ENCODE measurements around the gene ZNF491.
"Not testable (repeated sequence)": the region's sequence is repeated elsewhere in the genome, so short reads cannot be mapped to it uniquely, and the experiment has no call there.

Gene ZNF491

GRCh38 chr19:11828957-11829876 lies 30.9 kb downstream of the ZNF491 start:
- H3K4me3 Mint-ChIP-seq; intact Hi-C loops (cut with micrococcal nuclease); H3K27me3 Mint-ChIP-seq; H3K27ac Mint-ChIP-seq; H3K4me1 Mint-ChIP-seq (ENCODE audit: low read depth): not testable (repeated sequence)
- H3K9me3 Mint-ChIP-seq, result peaks cover 99% of the 10 kb centered on the region
- H3K36me3 Mint-ChIP-seq (ENCODE audit: low read depth), result peaks cover 98% of the 10 kb centered on the region

- Mint-ChIP-seq H3K9me3 (peaks cover 97% of the 10 kb centered on the region), H3K4me1 (ENCODE audit: low read depth) (no peaks in the 10 kb centered on the region), H3K27me3 (no peaks in the 10 kb centered on the region), H3K4me3 (no peak overlapping the region), H3K27ac (no peak overlapping the region), H3K36me3 (ENCODE audit: low read depth) (peaks cover 78% of the 10 kb centered on the region)
- intact Hi-C loops (cut with micrococcal nuclease), result no loop called here
Measured at GRCh38 chr19:11832253-11832912, 34.1 kb downstream of the ZNF491 start.

GRCh38 chr19:11833541-11833940 lies 35.2 kb downstream of the ZNF491 start:
- Mint-ChIP-seq H3K36me3 (ENCODE audit: low read depth) (peaks cover 67% of the 10 kb centered on the region), H3K27me3 (no peaks in the 10 kb centered on the region), H3K4me1 (ENCODE audit: low read depth) (no peaks in the 10 kb centered on the region), H3K27ac (no peak overlapping the region), H3K9me3 (peaks cover 94% of the 10 kb centered on the region), H3K4me3 (no peak overlapping the region)
- intact Hi-C loops (cut with micrococcal nuclease), result no loop called here

GRCh38 chr19:11835626-11836066 lies 37.3 kb downstream of the ZNF491 start:
- peaks cover 94% of the 10 kb centered on the region for H3K9me3 Mint-ChIP-seq
- H3K27me3 Mint-ChIP-seq; H3K27ac Mint-ChIP-seq; intact Hi-C loops (cut with micrococcal nuclease); H3K4me1 Mint-ChIP-seq (ENCODE audit: low read depth); H3K4me3 Mint-ChIP-seq: not testable (repeated sequence)
- peaks cover 46% of the 10 kb centered on the region for H3K36me3 Mint-ChIP-seq (ENCODE audit: low read depth)

- Mint-ChIP-seq H3K4me1 (ENCODE audit: low read depth) (peaks cover 6% of the 10 kb centered on the region), H3K9me3 (peaks cover 56% of the 10 kb centered on the region), H3K27ac (no peak overlapping the region), H3K4me3 (no peak overlapping the region), H3K27me3 (no peaks in the 10 kb centered on the region), H3K36me3 (ENCODE audit: low read depth) (no peaks in the 10 kb centered on the region)
- intact Hi-C loops (cut with micrococcal nuclease), result no loop called here
Measured at GRCh38 chr19:11843722-11844121, 45.4 kb downstream of the ZNF491 start.

GRCh38 chr19:11847615-11848014 lies 49.3 kb downstream of the ZNF491 start:
- not testable (repeated sequence) for H3K27me3 Mint-ChIP-seq, H3K27ac Mint-ChIP-seq, H3K4me3 Mint-ChIP-seq
- Mint-ChIP-seq H3K36me3 (ENCODE audit: low read depth) (peaks cover 22% of the 10 kb centered on the region), H3K4me1 (ENCODE audit: low read depth) (peaks cover 15% of the 10 kb centered on the region), H3K9me3 (peaks cover 35% of the 10 kb centered on the region)
- intact Hi-C loops (cut with micrococcal nuclease), result loop anchor here (1.0 kb wide), 1 partner anchor 33 kb away; the partner anchor contains the start of gene ZNF440

GRCh38 chr19:11848200-11848593 lies 49.9 kb downstream of the ZNF491 start:
- Mint-ChIP-seq H3K4me3 (peak overlapping the region; percentile 71), H3K9me3 (peaks cover 40% of the 10 kb centered on the region), H3K27ac (peak overlapping the region; percentile 58), H3K4me1 (ENCODE audit: low read depth) (peaks cover 15% of the 10 kb centered on the region), H3K27me3 (no peaks in the 10 kb centered on the region), H3K36me3 (ENCODE audit: low read depth) (peaks cover 26% of the 10 kb centered on the region)
- intact Hi-C loops (cut with micrococcal nuclease), result loop anchor here (1.0 kb wide), 1 partner anchor 34 kb away; the partner anchor contains the start of gene ZNF440

GRCh38 chr19:11848594-11849469 lies 50.5 kb downstream of the ZNF491 start, which contains the start of gene ZNF439:
ZNF439 (plus strand) TSS chr19:11848726; CDS start chr19:11848868, 142 bp downstream.
- intact Hi-C loops (cut with micrococcal nuclease), result loop anchor here (1.0 kb wide), 1 partner anchor 35 kb away; the partner anchor contains the start of gene ZNF440
- peak within 1 kb of the TSS; percentile 71 for H3K4me3 Mint-ChIP-seq
- H3K4me1 Mint-ChIP-seq (ENCODE audit: low read depth), result peaks cover 15% of the 10 kb centered on the region
- H3K9me3 Mint-ChIP-seq, result peaks cover 37% of the 10 kb centered on the region
- H3K27me3 Mint-ChIP-seq, result no peaks in the 10 kb centered on the region
- peaks cover 28% of the 10 kb centered on the region for H3K36me3 Mint-ChIP-seq (ENCODE audit: low read depth)
- H3K27ac Mint-ChIP-seq, result peak within 1 kb of the TSS; percentile 58

GRCh38 chr19:11850289-11850688 lies 52.0 kb downstream of the ZNF491 start:
- not testable (repeated sequence) for H3K4me3 Mint-ChIP-seq

GRCh38 chr19:11853358-11853757 lies 55.0 kb downstream of the ZNF491 start:
- Mint-ChIP-seq H3K4me1 (ENCODE audit: low read depth) (peaks cover 11% of the 10 kb centered on the region), H3K36me3 (ENCODE audit: low read depth) (peaks cover 51% of the 10 kb centered on the region), H3K9me3 (peaks cover 67% of the 10 kb centered on the region), H3K27me3 (no peaks in the 10 kb centered on the region), H3K4me3 (no peak overlapping the region), H3K27ac (no peak overlapping the region)
- intact Hi-C loops (cut with micrococcal nuclease), result no loop called here

More at GRCh38 chr19:11850289-11850688, 52.0 kb downstream of the ZNF491 start:
- Mint-ChIP-seq H3K36me3 (ENCODE audit: low read depth) (peaks cover 34% of the 10 kb centered on the region), H3K9me3 (peaks cover 37% of the 10 kb centered on the region), H3K4me1 (ENCODE audit: low read depth) (peaks cover 15% of the 10 kb centered on the region)
- intact Hi-C loops (cut with micrococcal nuclease); H3K27ac Mint-ChIP-seq; H3K27me3 Mint-ChIP-seq: not testable (repeated sequence)

GRCh38 chr19:11856596-11857250 lies 58.4 kb downstream of the ZNF491 start:
- H3K9me3 Mint-ChIP-seq, result peaks cover 91% of the 10 kb centered on the region
- H3K36me3 Mint-ChIP-seq (ENCODE audit: low read depth), result peaks cover 32% of the 10 kb centered on the region
- intact Hi-C loops (cut with micrococcal nuclease), result no loop called here
- no peak overlapping the region for H3K4me3 Mint-ChIP-seq
- H3K4me1 Mint-ChIP-seq (ENCODE audit: low read depth), result no peaks in the 10 kb centered on the region
- H3K27ac Mint-ChIP-seq, result no peak overlapping the region
- no peaks in the 10 kb centered on the region for H3K27me3 Mint-ChIP-seq
